Immature natural killer cell (primary cell): Measurements from ENCODE around the gene ANKRD34C. TPM values are rescaled to one million over a fixed set of nuclear protein-coding genes. Genes with fewer than 3 reads are reported as not detected.

Experiments
- DNase-seq, 3 donors: peaks; one replicate each; pipeline ENCODE4 v3.0.0; 2022; ENCODE audit warnings: mixed read lengths in 1 of 3
- H3K27ac Mint-ChIP-seq, 6 donors: one replicate each; pipeline ENCODE4 v1.8.0; 2020; ENCODE audit warnings: mixed read lengths in 6 of 6, mild to moderate bottlenecking in 5 of 6, inconsistent platforms in 4 of 6, moderate library complexity in 3 of 6
- H3K27me3 Mint-ChIP-seq, 3 donors: one replicate each; pipeline ENCODE4 v1.8.0; 2020 to 2021; ENCODE audit warnings: low read depth in 3 of 3, mild to moderate bottlenecking in 3 of 3, mixed read lengths in 3 of 3, moderate library complexity in 3 of 3, inconsistent platforms in 1 of 3
- H3K36me3 Mint-ChIP-seq, 3 donors: one replicate each; pipeline ENCODE4 v1.8.0; 2020; ENCODE audit warnings: mixed read lengths in 3 of 3, inconsistent platforms in 2 of 3, mild to moderate bottlenecking in 2 of 3
- H3K4me1 Mint-ChIP-seq, 2 donors: one replicate each; pipeline ENCODE4 v1.8.0; 2020; ENCODE audit warnings: inconsistent platforms in 2 of 2, mild to moderate bottlenecking in 2 of 2, mixed read lengths in 2 of 2, moderate library complexity in 1 of 2
- H3K4me3 Mint-ChIP-seq, 5 donors: one replicate each; pipeline ENCODE4 v1.8.0; 2020; ENCODE audit warnings: mild to moderate bottlenecking in 5 of 5, mixed read lengths in 5 of 5, inconsistent platforms in 3 of 5, moderate library complexity in 3 of 5
- H3K9me3 Mint-ChIP-seq, 6 donors: one replicate each; pipeline ENCODE4 v1.8.0; 2020; ENCODE audit warnings: mild to moderate bottlenecking in 6 of 6, mixed read lengths in 6 of 6, inconsistent platforms in 4 of 6, moderate library complexity in 3 of 6
- polyA plus RNA-seq, 3 donors: library from polyadenylated mRNA; unstranded; fragments of 300-500 nt; fragmentation: Illumina TruSeq; gene quantifications; one replicate each; pipeline ENCODE4 v1.2.3, GENCODE V29; 2021

Gene ANKRD34C
- polyA plus RNA-seq: not detected

DNA sequence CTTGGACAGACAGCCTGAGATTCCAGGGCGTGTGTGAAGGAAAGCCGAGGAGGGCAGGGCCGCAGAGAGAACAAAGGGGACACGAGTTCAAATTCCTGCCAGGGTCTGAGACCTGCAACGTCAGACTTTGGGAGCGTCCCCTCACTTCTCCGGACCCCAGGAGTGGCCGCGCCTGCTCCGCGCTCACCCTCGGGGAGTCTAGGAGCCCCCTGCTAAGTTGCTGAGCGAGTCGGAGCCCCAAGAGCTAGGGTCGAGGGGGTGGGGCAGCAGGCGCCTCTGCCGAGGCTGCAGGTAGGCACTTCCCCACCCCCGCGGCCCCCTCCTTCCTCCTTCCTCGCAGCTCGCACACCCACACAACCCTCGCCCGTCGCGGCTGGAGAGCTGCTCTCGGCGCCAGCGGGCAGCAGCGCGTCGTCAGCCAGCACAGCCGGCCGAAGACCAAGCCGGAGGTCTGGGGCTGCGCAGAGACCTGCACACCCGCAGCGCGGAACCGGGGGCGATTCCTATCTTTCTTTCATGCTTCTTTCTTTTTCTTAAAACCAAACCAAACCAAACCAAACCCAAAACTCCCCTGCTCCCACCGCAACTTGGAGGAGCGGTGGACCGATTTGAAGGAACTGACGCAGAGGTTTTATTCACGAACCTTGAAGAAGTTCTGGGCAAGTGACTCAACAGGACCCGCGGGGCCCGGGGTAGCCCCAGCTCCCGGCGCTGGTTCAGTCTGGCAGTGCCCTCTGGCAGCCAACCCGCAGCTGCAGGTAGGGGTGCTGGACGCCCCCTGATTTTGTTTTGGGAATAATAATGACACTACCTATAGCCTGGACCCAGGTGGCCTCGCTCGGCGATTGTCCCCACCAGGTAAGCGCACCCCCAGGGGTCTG, at the start of gene ANKRD34C:
ANKRD34C (plus strand) TSS at position 352 of the 881 bp plus-strand sequence. CDS start 10,563 bp downstream, outside the sequence.
- Mint-ChIP-seq H3K36me3 (peaks cover 0 to 4% (median 0%) of the 10 kb centered on the region in 3 donors), H3K9me3 (peaks cover 0 to 6% (median 1%) of the 10 kb centered on the region in 6 donors), H3K27ac (no peak within 1 kb of the TSS), H3K27me3 (peaks cover 14 to 31% (median 26%) of the 10 kb centered on the region in 3 donors), H3K4me1 (no peaks in the 10 kb centered on the region), H3K4me3 (peak within 1 kb of the TSS in 1 of 5 donors; percentile 5)
- DNase-seq: no peak

DNA sequence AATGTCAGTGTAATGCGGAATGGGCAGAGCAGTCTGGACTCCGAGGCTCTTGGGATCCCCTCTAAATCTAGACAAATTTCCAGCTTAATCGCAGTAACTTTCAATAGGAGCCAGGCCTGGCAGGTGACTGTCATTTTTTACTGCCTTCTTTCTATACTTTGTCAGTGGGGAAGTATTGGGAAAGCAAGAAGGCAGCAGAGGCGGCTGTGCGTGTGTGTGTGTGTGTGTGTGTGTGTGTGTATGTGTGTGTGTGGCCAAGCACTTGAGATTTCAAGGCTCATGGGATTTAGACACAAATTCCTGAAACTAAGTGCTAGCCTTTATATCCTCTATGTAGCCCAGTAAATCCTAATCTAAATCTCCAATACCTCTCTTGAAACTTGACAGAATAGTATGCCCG, 49.3 kb upstream of the ANKRD34C start:
- H3K27ac Mint-ChIP-seq: no peak overlapping the region
- DNase-seq: no peak
- peaks cover 6 to 26% (median 12%) of the 10 kb centered on the region in 6 donors for H3K9me3 Mint-ChIP-seq
- H3K4me3 Mint-ChIP-seq: no peak overlapping the region
- no peaks in the 10 kb centered on the region for H3K36me3 Mint-ChIP-seq
- no peaks in the 10 kb centered on the region for H3K4me1 Mint-ChIP-seq
- H3K27me3 Mint-ChIP-seq: peaks cover 8 to 16% (median 14%) of the 10 kb centered on the region in 3 donors

DNA sequence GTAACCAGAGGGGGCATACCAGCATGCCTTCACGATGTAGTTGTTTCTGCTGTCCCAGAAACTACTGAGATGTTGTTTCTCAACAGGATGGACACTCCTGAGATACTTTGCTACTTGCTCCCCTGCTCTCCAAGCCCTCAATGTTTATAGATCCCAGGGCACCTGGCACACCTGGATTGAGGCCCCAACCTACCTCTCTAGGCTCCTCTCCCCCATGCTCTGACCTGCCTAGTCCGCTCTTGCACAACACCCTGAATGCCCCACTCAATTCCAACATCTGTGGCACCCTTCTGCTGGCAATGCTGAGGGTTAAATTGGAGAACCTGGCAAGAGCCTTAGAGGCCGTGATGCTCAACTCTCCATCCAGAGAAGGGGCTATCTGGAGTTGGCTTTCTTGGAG, 42.5 kb upstream of the ANKRD34C start:
- DNase-seq: no peak
- H3K9me3 Mint-ChIP-seq: no peaks in the 10 kb centered on the region
- peaks cover 7 to 8% (median 8%) of the 10 kb centered on the region in 3 donors for H3K27me3 Mint-ChIP-seq
- H3K27ac Mint-ChIP-seq: no peak overlapping the region
- H3K36me3 Mint-ChIP-seq: no peaks in the 10 kb centered on the region
- no peak overlapping the region for H3K4me3 Mint-ChIP-seq
- H3K4me1 Mint-ChIP-seq: no peaks in the 10 kb centered on the region

DNA sequence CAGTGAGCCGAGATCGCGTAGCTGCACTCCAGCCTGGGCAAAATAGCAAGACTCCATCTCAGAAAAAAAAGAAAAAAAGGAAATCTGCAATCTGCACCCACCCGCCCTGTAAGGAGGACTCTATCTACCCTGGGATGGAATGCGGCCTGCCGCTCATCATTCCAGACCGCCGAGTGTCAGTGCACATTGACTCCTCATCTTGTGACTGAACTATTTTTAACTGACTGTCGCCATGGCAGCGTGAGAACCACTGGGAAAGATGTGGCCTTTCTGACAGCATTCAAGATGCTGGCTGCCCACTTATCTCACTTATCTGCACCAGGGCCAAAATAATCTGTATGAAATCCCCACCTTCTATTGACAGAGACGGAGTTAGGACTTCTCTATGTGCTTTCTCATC, 38.8 kb upstream of the ANKRD34C start:
- H3K27ac Mint-ChIP-seq: no peak overlapping the region
- H3K4me3 Mint-ChIP-seq: no peak overlapping the region
- no peaks in the 10 kb centered on the region for H3K9me3 Mint-ChIP-seq
- no peaks in the 10 kb centered on the region for H3K36me3 Mint-ChIP-seq
- H3K27me3 Mint-ChIP-seq: peaks cover 0 to 6% (median 4%) of the 10 kb centered on the region in 3 donors
- DNase-seq: no peak
- H3K4me1 Mint-ChIP-seq: no peaks in the 10 kb centered on the region

DNA sequence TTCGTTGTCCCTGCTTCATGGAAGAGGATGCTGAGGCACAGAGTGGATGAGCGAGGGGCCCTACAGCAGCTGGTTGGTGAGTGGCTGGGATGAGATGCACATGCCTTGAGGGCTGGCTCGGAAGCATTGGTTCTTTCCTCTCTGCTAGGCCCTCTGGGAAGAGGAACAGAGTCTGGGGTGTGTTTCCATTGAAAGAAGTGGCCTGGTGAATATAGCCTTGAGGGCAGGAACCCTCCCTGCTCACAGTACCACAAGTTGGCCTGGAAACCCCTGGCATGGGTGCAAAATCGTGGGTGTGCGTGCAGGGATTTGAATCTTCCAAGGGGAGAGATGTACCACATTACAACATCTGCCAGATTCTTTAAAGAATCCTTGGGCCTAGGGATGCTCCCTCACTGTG, 37.6 kb upstream of the ANKRD34C start:
- Mint-ChIP-seq H3K27ac (no peak overlapping the region), H3K4me3 (no peak overlapping the region), H3K9me3 (no peaks in the 10 kb centered on the region), H3K36me3 (no peaks in the 10 kb centered on the region), H3K4me1 (no peaks in the 10 kb centered on the region), H3K27me3 (peaks cover 0 to 6% (median 4%) of the 10 kb centered on the region in 3 donors)
- no peak for DNase-seq

DNA sequence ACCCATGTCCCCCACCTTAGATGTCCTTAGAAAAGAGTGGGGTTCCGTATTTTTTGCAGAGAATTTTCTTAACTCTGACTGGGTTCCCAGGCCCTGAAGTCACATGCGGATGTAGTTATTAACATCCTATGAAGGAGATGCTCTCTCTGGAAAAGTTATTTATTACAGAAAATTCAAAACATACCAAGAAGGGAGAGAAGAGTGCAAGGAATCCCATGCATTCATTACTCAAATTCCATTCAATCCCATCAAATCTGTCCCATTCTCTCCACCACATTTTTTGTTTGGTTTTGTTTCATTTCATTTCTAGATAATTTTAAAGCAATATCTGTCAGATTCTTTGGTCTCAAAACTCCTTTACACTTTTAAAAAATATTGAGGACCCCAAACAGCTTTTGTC, 34.3 kb upstream of the ANKRD34C start:
- Mint-ChIP-seq H3K4me3 (no peak overlapping the region), H3K27me3 (peaks cover 5 to 6% (median 6%) of the 10 kb centered on the region in 3 donors), H3K27ac (no peak overlapping the region), H3K4me1 (no peaks in the 10 kb centered on the region), H3K9me3 (no peaks in the 10 kb centered on the region), H3K36me3 (no peaks in the 10 kb centered on the region)
- DNase-seq: no peak

DNA sequence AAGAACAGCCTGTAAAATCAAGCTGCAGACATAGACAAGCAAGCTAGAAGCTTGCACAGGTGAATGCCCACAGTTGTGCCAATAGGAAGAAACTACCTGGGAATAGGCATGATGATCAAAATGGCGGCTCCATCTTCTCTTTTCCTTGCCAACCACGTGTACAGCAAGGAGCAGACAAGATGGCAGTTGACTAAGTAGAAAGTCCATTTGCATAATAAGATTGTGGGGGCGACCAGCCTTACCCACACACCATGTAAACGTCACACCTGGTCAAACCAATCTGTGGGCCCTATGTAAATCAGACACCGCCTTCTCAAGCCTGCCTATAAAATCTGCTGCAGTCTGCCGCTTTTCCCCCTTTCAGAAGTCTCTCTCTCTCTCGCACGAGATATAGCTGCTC, 25.1 kb upstream of the ANKRD34C start:
- H3K27me3 Mint-ChIP-seq: peaks cover 0 to 13% (median 2%) of the 10 kb centered on the region in 3 donors
- peaks cover 0 to 5% (median 0%) of the 10 kb centered on the region in 6 donors for H3K9me3 Mint-ChIP-seq
- H3K36me3 Mint-ChIP-seq: no peaks in the 10 kb centered on the region
- H3K4me3 Mint-ChIP-seq: no peak overlapping the region
- no peaks in the 10 kb centered on the region for H3K4me1 Mint-ChIP-seq
- no peak overlapping the region for H3K27ac Mint-ChIP-seq
- no peak for DNase-seq

DNA sequence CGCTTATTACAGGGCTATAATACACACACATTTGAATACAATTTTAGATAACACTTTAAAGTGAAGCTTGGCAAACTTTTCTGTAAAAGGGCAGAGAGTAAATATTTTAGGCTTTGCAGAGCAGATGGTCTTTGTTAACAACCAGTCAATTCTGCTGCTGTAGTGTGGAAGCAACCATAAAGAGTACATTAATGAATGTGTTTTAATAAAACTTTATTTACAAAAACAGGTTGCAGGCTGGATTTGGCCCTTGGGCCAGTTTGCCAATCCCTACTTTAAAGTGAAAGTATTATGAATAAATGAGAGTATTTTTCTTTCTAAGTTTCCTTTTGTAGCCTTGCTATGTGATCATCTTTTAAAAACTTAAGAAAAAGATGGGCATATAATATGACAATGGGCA, 20.7 kb upstream of the ANKRD34C start:
- H3K27me3 Mint-ChIP-seq: peaks cover 0 to 15% (median 4%) of the 10 kb centered on the region in 3 donors
- no peak overlapping the region for H3K4me3 Mint-ChIP-seq
- DNase-seq: no peak
- H3K27ac Mint-ChIP-seq: no peak overlapping the region
- no peaks in the 10 kb centered on the region for H3K36me3 Mint-ChIP-seq
- H3K9me3 Mint-ChIP-seq: no peaks in the 10 kb centered on the region
- no peaks in the 10 kb centered on the region for H3K4me1 Mint-ChIP-seq

DNA sequence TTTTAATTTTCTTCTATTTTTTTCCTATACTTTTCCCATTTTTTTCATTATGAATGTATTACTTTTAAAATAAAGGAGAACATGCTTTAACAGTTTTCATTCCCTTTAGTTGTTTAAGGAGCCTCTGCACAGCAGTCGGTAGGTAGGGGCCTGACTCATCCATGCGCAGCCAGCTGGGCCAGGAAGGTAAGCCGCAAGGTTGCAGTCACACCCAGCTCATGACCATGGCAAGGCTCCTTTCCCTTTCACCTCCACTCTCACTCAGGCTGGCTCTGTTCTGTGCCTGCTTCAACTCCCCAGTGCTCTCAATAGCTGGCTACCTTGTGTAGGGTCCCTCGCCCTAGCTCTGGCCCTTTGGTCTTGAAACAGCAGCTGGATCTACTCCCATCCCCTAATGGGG, 17.4 kb upstream of the ANKRD34C start:
- no peaks in the 10 kb centered on the region for H3K4me1 Mint-ChIP-seq
- no peak overlapping the region for H3K27ac Mint-ChIP-seq
- no peaks in the 10 kb centered on the region for H3K9me3 Mint-ChIP-seq
- peaks cover 0 to 10% (median 3%) of the 10 kb centered on the region in 3 donors for H3K27me3 Mint-ChIP-seq
- H3K36me3 Mint-ChIP-seq: no peaks in the 10 kb centered on the region
- H3K4me3 Mint-ChIP-seq: no peak overlapping the region
- DNase-seq: no peak

DNA sequence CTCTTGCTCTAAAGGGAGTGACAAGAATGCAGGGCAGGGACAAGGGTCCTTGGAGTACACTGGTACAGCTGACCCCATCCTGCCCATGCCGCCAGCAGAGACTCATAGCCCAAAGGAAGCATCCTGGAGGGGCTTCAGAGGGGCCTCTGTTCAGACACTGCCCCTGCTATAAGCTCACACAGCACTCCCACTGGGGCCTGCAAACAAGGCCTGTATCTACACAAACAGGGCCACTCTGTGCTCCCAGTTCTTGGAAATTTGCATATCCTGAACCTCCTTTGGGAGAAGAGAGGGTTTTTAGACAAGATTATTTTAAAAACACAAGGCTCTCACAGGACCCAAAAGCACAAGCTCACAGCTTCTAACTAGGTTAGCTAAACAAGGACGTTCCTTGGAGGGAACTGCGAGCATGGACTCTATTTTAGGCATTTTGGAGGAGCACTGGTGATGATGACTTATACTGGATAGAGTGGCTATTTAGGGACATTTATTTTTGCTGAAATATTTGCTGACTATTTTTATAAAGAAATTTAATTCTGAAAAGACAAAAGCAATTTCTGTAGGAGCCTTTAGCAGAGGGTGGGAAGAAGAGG, 16.4 kb upstream of the ANKRD34C start:
- no peak overlapping the region for H3K27ac Mint-ChIP-seq
- no peak overlapping the region for H3K4me3 Mint-ChIP-seq
- H3K27me3 Mint-ChIP-seq: peaks cover 0 to 8% (median 6%) of the 10 kb centered on the region in 3 donors
- no peak for DNase-seq
- H3K36me3 Mint-ChIP-seq: no peaks in the 10 kb centered on the region
- H3K4me1 Mint-ChIP-seq: no peaks in the 10 kb centered on the region
- no peaks in the 10 kb centered on the region for H3K9me3 Mint-ChIP-seq

DNA sequence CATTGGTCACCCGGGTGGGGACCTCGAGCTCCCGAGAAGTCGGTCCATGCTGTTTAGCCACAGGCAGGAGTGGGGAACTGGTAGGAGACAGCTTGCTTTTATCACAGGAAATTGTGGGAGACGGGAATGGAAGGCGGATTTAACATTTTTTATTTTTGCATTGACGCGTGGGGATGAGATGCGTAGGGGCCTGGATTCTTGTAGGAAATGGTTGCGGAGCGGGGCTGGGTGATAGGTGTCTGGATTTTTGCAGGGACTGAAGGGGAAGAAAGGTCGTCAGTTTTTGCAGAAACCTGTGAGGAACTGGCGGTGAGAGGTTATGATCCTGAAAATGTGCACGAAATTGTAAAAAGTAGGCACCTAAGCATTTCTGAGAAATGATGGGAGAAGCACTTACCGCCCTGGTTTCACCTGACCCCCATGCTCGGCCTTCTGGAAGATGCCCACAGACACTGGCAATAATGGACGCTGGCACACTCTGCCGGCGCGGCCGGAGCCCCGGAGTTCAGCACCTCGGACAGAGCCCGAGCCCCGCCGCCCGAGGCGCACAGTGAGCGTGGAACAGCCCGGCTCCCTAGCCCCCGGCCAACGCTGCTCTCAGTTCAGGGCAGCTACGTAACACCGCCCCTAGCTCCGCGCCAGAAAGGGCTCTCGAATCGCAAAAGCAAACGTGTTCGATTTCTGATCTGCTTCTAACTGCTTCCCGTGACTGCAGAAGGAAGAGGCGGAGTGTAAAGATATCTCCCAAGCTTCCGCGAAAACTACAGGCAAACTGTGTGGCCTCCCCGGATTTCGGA, 928 bp downstream of the ANKRD34C start:
- H3K27me3 Mint-ChIP-seq: peaks cover 14 to 31% (median 26%) of the 10 kb centered on the region in 3 donors
- H3K36me3 Mint-ChIP-seq: peaks cover 0 to 4% (median 0%) of the 10 kb centered on the region in 3 donors
- DNase-seq: peak; percentile 0 to 11 (median 4)
- peak overlapping the region in 1 of 5 donors; percentile 5 for H3K4me3 Mint-ChIP-seq
- no peak overlapping the region for H3K27ac Mint-ChIP-seq
- peaks cover 0 to 6% (median 0%) of the 10 kb centered on the region in 6 donors for H3K9me3 Mint-ChIP-seq
- H3K4me1 Mint-ChIP-seq: no peaks in the 10 kb centered on the region

DNA sequence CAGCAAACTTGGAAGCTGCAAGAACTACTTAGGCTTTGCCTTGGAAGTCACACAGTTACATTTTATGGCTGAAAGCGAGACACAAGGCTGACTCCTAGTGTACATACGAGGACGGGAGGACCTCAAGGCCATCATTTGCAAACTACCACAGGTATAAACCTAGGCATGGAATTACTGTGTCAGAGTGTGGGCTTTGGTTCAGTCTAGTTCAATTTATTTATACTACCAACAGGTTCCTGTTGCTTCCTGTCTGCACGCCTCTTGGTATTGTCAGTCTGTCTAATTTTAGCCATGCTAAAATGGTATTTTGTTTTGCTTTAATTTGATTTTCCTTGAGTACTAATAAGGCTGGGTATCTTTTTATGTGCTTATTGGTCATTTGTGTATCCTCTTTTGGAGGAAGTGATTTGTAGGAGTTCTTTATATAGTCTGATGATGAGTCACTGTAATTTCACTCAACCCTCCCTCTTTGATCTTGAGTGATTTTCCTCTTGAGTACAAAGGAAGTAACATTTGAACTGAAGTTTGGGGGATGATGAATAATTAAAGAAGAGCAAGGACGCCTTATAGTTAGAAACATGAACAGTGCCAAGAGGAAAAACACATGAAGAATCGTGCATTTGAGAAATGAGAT, 8.2 kb downstream of the ANKRD34C start:
- H3K9me3 Mint-ChIP-seq: no peaks in the 10 kb centered on the region
- H3K27me3 Mint-ChIP-seq: peaks cover 3 to 8% (median 8%) of the 10 kb centered on the region in 3 donors
- H3K4me3 Mint-ChIP-seq: no peak overlapping the region
- no peak for DNase-seq
- H3K4me1 Mint-ChIP-seq: no peaks in the 10 kb centered on the region
- no peaks in the 10 kb centered on the region for H3K36me3 Mint-ChIP-seq
- no peak overlapping the region for H3K27ac Mint-ChIP-seq

DNA sequence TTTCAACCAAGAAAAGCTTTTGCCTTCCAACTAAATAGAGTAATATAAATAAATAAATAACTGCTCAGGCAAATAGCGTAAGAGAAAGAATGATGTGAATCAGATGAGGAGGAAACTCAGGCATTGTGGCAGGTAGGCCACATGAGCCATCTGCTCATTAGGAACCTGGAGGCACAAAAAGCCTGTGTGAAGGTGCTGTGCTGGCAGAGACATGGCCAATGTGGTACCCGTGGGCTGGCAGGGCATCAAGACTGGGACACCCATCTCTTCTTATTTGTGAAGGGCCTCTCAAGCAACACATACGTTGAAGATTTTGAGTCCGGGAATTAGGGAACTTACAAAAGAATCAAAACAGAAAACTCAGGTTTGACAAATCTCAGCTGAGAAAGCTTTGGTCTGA, 9.5 kb downstream of the ANKRD34C start:
- H3K27me3 Mint-ChIP-seq: peaks cover 3 to 8% (median 8%) of the 10 kb centered on the region in 3 donors
- H3K36me3 Mint-ChIP-seq: no peaks in the 10 kb centered on the region
- no peak overlapping the region for H3K27ac Mint-ChIP-seq

More for the DNA sequence above, 9.5 kb downstream of the ANKRD34C start:
- DNase-seq: no peak
- H3K9me3 Mint-ChIP-seq: no peaks in the 10 kb centered on the region
- no peak overlapping the region for H3K4me3 Mint-ChIP-seq
- H3K4me1 Mint-ChIP-seq: no peaks in the 10 kb centered on the region
